Measurements from ENCODE around the gene EPHA6.
"Not testable (repeated sequence)": the region's sequence is repeated elsewhere in the genome, so short reads cannot be mapped to it uniquely, and the experiment has no call there.

Gene EPHA6

DNA sequence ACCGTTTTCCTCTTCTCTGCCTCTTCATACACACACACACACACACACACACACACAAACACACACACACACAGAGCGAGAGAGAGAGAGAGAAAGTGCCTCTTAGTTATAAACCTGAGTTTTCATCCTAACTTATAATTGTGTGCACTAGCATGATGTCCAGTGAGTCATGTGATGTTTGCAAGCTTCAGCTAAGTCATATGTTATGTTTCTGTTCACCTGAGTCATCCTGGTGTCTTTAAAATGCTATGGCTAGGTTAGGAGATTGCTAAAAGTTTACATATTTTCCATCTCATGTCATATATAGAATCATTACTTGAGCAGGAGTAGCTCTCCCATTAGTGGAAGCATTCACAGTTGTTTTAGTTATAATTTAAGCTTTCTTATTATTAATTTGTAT is 155.8 kb downstream of the EPHA6 start:
- Histone ChIP-seq H4K20me1 (ENCODE audit: insufficient read depth, low read length) (no peaks in the 10 kb centered on the region), H3K9me3 (ENCODE audit: insufficient read depth, low read length, severe bottlenecking) (no peaks in the 10 kb centered on the region), H3K27me3 (ENCODE audit: insufficient read depth, low read length, poor library complexity) (no peaks in the 10 kb centered on the region), H2AFZ (ENCODE audit: low read depth, low read length) (no peak overlapping the region), H3K36me3 (ENCODE audit: insufficient read depth, low read length) (no peaks in the 10 kb centered on the region), H3K79me2 (ENCODE audit: insufficient read depth, low read length) (no peaks in the 10 kb centered on the region), H3K4me2 (ENCODE audit: insufficient read depth, low read length) (no peak overlapping the region), H3K27ac (ENCODE audit: low read length) (no peak overlapping the region), H3K4me1 (ENCODE audit: insufficient read depth, low read length) (no peaks in the 10 kb centered on the region), H3K9ac (ENCODE audit: low read depth, low read length) (no peak overlapping the region), H3K4me3 (ENCODE audit: low read depth in 1 of 2, low read length in 2 of 2) (no peak overlapping the region)
- no peak for ATAC-seq (ENCODE audit: insufficient read depth, low read depth)
- no peak for TF ChIP-seq EZH2 (IDR thresholded peaks at IDR 0.05; ENCODE audit: borderline replicate concordance, low read depth, low read length, severe bottlenecking)
- TF ChIP-seq, protein P1, sequence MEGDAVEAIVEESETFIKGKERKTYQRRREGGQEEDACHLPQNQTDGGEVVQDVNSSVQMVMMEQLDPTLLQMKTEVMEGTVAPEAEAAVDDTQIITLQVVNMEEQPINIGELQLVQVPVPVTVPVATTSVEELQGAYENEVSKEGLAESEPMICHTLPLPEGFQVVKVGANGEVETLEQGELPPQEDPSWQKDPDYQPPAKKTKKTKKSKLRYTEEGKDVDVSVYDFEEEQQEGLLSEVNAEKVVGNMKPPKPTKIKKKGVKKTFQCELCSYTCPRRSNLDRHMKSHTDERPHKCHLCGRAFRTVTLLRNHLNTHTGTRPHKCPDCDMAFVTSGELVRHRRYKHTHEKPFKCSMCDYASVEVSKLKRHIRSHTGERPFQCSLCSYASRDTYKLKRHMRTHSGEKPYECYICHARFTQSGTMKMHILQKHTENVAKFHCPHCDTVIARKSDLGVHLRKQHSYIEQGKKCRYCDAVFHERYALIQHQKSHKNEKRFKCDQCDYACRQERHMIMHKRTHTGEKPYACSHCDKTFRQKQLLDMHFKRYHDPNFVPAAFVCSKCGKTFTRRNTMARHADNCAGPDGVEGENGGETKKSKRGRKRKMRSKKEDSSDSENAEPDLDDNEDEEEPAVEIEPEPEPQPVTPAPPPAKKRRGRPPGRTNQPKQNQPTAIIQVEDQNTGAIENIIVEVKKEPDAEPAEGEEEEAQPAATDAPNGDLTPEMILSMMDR (IDR thresholded peaks at IDR 0.05; ENCODE audit: borderline replicate concordance, extremely low read depth, low read length, poor library complexity, severe bottlenecking): no peak
- no peak for DNase-seq

DNA sequence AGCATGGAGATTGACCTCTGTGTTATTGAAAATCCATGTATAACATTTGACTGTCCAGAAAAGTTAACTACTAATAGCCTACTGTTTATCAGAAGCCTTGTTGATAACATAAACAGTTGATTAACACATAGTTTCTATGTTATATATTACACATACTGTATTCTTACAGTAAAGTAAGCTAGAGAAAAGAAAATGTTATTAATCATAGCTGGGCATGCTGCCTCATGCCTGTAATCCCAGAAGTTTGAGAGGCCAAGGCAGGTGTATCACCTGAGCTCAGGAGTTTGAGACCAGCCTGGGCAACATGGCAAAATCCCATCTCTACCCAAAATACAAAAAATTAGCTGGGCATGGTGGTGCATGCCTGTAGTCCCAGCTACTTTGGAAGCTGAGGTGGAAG is 163.3 kb downstream of the EPHA6 start:
- no peaks in the 10 kb centered on the region for H3K27me3 ChIP-seq (ENCODE audit: insufficient read depth, low read length, poor library complexity)
- no peak for TF ChIP-seq EZH2 (IDR thresholded peaks at IDR 0.05; ENCODE audit: borderline replicate concordance, low read depth, low read length, severe bottlenecking)

DNA sequence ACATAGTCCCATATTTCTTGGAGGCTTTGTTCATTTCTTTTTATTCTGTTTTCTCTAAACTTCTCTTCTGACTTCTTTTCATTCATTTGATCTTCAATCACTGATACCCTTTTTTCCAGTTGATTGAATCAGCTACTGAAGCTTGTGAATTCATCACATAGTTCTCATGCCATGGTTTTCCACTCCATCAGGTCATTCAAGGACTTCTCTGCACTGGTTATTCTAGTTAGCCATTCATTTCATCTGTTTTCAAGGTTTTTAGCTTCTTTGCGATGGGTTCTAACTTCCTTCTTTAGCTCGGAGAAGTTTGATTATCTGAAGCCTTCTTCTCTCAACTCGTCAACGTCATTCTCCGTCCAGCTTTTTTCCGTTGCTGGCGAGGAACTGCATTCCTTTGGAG is 169.3 kb downstream of the EPHA6 start:
- H3K27ac ChIP-seq (ENCODE audit: low read length); H3K9ac ChIP-seq (ENCODE audit: low read depth, low read length); H3K4me2 ChIP-seq (ENCODE audit: insufficient read depth, low read length); H3K79me2 ChIP-seq (ENCODE audit: insufficient read depth, low read length); H3K36me3 ChIP-seq (ENCODE audit: insufficient read depth, low read length); H3K9me3 ChIP-seq (ENCODE audit: insufficient read depth, low read length, severe bottlenecking); H3K4me3 ChIP-seq (ENCODE audit: low read depth in 1 of 2, low read length in 2 of 2); H4K20me1 ChIP-seq (ENCODE audit: insufficient read depth, low read length); H3K4me1 ChIP-seq (ENCODE audit: insufficient read depth, low read length); DNase-seq; H3K27me3 ChIP-seq (ENCODE audit: insufficient read depth, low read length, poor library complexity); H2AFZ ChIP-seq (ENCODE audit: low read depth, low read length); ATAC-seq (ENCODE audit: insufficient read depth, low read depth): not testable (repeated sequence)

More for the DNA sequence above, 163.3 kb downstream of the EPHA6 start:
- Histone ChIP-seq H3K9me3 (ENCODE audit: insufficient read depth, low read length, severe bottlenecking) (no peaks in the 10 kb centered on the region), H3K4me3 (ENCODE audit: low read depth in 1 of 2, low read length in 2 of 2) (no peak overlapping the region), H3K36me3 (ENCODE audit: insufficient read depth, low read length) (no peaks in the 10 kb centered on the region), H3K4me2 (ENCODE audit: insufficient read depth, low read length) (no peak overlapping the region), H4K20me1 (ENCODE audit: insufficient read depth, low read length) (no peaks in the 10 kb centered on the region), H3K9ac (ENCODE audit: low read depth, low read length) (no peak overlapping the region), H3K27ac (ENCODE audit: low read length) (no peak overlapping the region), H3K4me1 (ENCODE audit: insufficient read depth, low read length) (no peaks in the 10 kb centered on the region), H2AFZ (ENCODE audit: low read depth, low read length) (no peak overlapping the region), H3K79me2 (ENCODE audit: insufficient read depth, low read length) (no peaks in the 10 kb centered on the region)
- DNase-seq (no peak), ATAC-seq (ENCODE audit: insufficient read depth, low read depth) (no peak)

DNA sequence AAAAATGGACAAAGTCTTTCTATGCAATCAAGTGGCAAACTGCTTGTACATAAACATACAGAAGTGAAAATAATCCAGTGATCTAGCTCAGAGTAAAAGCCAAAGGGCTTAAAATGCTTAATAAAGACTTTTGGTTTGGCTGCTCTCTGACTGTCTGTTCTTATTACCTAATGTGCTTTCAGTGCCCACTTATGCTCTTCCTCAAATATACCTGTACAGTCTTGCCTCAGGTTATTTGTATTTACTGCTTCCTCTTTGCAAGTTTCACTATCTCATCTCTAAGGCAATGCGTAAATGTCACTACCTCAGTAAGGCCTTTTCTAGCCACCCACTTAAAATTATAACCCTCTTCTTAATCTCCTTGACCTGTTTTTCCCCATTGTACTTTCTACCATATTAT is 171.8 kb downstream of the EPHA6 start:
- H3K27me3 ChIP-seq (ENCODE audit: insufficient read depth, low read length, poor library complexity): no peaks in the 10 kb centered on the region
- no peak overlapping the region for H3K4me3 ChIP-seq (ENCODE audit: low read depth in 1 of 2, low read length in 2 of 2)
- H3K9me3 ChIP-seq (ENCODE audit: insufficient read depth, low read length, severe bottlenecking): no peaks in the 10 kb centered on the region
- no peak overlapping the region for H3K9ac ChIP-seq (ENCODE audit: low read depth, low read length)
- no peaks in the 10 kb centered on the region for H4K20me1 ChIP-seq (ENCODE audit: insufficient read depth, low read length)
- no peaks in the 10 kb centered on the region for H3K4me1 ChIP-seq (ENCODE audit: insufficient read depth, low read length)
- DNase-seq (no peak), ATAC-seq (ENCODE audit: insufficient read depth, low read depth) (no peak)
- no peak overlapping the region for H3K27ac ChIP-seq (ENCODE audit: low read length)
- H3K36me3 ChIP-seq (ENCODE audit: insufficient read depth, low read length): no peaks in the 10 kb centered on the region
- H3K79me2 ChIP-seq (ENCODE audit: insufficient read depth, low read length): no peaks in the 10 kb centered on the region
- TF ChIP-seq, protein P1 (IDR thresholded peaks at IDR 0.05; ENCODE audit: borderline replicate concordance, extremely low read depth, low read length, poor library complexity, severe bottlenecking): no peak
- TF ChIP-seq EZH2 (IDR thresholded peaks at IDR 0.05; ENCODE audit: borderline replicate concordance, low read depth, low read length, severe bottlenecking): no peak
- H3K4me2 ChIP-seq (ENCODE audit: insufficient read depth, low read length): no peak overlapping the region
- H2AFZ ChIP-seq (ENCODE audit: low read depth, low read length): no peak overlapping the region

All from DND-41 (cell line).